Fibroblast of lung (primary cell): ENCODE measurements around the gene TMEM138.

Experiments used
- CTCF ChIP-seq, 2 donors: IDR thresholded peaks in 1 of 2; conservative IDR thresholded peaks in 1 of 2; 1 replicate in 1 of 2; 2 replicates in 1 of 2; pipeline ENCODE4 v1.5.1; 2011 to 2012; ENCODE audit warnings: low read length in 2 of 2, control low read depth in 1 of 2, inconsistent platforms in 1 of 2, low read depth in 1 of 2, mild to moderate bottlenecking in 1 of 2
- EZH2 ChIP-seq: IDR thresholded peaks from 2 replicates; pipeline ENCODE4 v1.5.1; 2012; ENCODE audit warnings: low read length, control low read depth, mild to moderate bottlenecking; ENCODE audit errors: missing control alignments

DNA sequence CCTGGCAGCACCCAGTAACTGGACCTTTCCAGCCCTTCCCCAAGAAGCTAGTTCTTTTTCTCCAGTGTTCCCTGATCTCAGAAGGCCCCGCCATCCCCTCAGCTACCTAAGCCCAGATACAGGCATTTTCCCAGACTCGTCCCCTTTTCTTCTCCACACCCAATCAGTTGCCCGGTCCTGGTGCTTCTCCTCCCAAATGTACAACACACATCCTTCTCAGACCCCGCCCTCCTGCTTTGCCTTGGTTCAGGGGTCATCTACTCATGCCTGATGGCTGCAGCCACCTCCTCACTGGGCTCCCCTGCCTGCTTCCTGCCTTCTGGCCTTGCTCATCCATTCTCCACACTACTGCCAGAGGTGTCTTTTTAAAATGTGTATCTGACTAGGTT is 22.7 kb upstream of the TMEM138 start:
- no peak for TF ChIP-seq CTCF (conservative IDR thresholded peaks at IDR 0.05 in 1 of 2, IDR thresholded peaks at IDR 0.05 in 1 of 2; ENCODE audit: low read depth in 1 of 2, low read length in 2 of 2)
- no peak for TF ChIP-seq EZH2
